ENCODE measurements around the gene GNB3. TPM values are rescaled to one million over a fixed set of nuclear protein-coding genes. Genes with fewer than 3 reads are reported as not detected.
"Not testable (repeated sequence)": the region's sequence is repeated elsewhere in the genome, so short reads cannot be mapped to it uniquely, and the experiment has no call there.

GNB3 gene
- total RNA-seq, 1 donor from 2014 or later: 5.8 TPM

DNA sequence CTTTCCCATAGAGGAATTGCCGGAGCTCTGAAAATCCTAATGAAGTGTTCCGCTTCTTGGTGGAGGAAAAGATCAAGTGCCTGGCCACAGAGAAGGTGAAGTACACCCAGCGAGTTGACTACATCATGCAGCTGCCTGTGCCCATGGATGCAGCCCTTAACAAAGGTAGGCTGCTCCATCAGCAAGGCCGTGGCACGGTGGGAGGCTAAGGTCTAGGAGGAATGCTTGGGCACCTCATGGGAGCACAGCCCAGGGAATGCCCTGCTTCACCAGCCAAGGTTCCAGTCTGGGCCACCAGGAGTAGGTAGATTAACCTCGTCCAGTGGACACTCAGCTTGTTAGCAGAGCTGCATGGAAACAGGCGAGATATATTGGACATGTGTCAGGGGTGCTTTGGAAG is 20.2 kb downstream of the GNB3 start:
- DNase-seq: no peak

DNA sequence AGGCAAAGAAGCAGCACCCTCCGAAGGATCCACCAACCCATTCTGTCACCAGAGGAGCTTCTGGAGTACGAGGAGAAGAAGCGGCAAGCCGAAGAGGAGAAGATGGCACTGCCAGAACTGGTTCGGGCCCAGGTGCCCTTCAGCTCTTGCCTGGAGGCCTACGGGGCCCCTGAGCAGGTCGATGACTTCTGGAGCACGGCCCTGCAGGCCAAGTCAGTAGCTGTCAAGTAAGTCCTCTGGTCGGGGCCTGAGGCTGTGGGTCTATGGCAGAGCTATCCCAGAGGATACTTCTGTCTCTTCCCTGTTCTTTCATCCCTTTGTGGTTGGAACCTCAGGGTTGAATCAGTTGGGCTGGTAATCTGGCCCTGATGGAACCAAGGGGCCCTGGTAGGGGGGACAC is 20.7 kb downstream of the GNB3 start:
- DNase-seq: no peak

DNA sequence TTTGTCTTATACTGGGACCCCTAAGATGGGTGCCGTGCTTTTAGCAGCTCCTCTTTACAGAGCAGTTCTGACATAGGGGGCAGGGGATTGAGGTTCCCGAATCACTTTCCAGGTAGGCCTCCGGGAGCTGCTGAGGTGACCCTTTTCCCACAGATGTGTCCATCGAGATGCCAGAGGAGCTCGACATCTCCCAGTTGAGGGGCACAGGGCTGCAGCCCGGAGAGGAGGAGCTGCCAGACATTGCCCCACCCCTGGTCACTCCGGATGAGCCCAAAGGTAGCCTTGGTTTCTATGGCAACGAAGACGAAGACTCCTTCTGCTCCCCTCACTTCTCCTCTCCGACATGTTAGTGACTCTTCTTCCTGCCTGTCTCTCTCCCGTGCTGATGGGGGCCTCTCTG is 22.3 kb downstream of the GNB3 start:
- DNase-seq: no peak

DNA sequence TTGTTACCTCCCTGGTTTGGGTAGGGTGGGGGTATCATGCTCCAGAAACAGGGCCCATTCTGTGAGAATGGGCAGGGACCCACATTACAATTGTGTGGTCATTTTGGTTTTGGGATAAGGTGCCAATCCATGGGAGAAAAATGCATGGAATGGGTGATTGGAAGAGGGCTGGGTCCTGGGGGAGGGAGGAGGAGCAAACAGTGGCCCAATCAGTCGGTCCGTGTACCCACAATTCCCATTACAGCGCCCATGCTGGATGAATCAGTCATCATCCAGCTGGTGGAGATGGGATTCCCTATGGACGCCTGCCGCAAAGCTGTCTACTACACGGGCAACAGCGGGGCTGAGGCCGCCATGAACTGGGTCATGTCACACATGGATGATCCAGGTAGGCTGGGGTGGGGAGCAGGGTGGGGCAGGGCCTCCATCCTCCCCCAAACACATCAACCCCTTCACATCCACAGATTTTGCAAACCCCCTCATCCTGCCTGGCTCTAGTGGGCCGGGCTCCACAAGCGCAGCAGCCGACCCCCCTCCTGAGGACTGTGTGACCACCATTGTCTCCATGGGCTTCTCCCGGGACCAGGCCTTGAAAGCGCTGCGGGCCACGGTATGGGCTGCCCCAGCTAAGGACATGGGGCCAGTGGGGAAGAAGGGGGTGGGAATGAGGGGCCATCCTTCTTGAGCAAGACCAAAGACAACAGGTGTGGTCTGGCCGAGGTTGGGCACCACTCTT is 23.0 kb downstream of the GNB3 start:
- no peak for DNase-seq

DNA sequence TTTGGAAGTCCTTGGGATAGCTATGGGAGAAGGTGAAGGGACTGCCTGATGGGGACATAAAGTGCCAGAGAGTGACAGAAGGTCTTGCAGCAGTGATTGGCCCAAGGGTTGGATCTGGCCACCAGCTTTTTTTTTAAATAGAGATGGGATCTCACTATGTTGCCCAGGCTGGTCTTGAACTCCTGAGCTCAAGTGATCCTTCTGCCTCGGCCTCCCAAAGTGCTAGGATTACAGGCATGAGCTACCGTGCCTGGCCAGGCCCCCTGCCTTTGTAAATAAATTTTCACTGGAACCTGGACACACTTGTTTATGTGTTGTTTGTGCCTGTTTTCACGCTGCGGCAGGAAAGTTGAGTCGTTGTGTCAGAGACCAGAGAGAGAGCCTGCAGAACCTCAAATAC is 24.6 kb downstream of the GNB3 start:
- not testable (repeated sequence) for DNase-seq

DNA sequence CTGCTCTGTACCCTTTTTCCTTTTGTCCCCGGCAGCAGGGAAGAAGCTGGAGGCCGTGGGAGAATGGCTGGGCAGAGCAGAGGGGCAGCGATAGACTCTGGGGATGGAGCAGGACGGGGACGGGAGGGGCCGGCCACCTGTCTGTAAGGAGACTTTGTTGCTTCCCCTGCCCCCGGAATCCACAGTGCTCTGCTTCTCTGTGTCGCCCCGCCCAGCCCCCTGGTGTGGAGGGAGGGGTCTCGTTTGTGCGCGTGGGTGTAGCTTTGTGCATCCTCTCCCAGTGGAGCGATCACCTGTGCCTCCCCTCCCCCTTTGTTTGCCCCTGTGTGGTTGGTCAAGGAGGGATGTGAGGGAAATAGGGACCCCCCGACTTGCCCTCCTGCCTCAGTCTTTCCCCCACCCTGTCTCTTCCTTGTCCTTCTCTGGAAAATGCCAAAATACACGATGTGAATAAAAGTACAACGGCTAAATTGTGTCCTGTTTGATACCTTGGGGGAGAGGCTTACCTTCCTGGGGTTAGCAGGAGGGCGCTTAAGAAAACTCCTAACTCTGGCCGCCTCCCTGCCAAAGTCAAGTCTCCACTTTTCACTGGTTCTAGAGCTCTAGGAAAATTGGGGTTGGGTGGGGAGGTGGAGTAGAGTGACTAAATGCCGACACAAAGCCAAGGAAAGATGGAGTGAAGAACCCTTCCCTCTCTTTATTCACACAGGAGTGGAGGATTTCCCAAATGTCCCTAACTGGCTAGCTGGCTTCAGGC is 25.6 kb downstream of the GNB3 start:
- DNase-seq: no peak

DNA sequence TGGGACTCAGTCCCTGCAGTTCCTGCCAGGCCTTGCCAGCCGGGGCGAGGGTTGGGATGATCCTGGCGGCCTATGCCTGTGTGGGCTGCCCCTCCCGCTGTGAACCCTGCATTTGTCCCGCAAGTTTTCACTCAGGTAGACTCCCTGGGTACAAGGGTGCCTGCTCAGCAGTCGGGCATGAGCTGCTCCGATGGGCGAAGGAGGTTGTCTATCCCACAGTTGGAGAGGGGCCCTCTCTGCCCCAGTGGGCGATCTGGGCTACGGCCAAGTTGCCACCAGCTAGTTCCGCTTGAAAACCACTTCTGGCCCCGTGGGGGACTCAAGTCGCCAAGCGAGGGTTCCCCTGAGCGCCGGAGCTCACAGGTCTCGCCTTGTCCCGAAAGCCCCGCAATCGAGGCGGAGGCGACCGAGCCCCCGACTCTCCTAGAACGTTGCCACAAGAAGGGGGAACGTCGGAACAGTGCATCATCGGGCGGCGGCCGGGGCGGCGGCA is 26.2 kb downstream of the GNB3 start:
- DNase-seq: no peak

DNA sequence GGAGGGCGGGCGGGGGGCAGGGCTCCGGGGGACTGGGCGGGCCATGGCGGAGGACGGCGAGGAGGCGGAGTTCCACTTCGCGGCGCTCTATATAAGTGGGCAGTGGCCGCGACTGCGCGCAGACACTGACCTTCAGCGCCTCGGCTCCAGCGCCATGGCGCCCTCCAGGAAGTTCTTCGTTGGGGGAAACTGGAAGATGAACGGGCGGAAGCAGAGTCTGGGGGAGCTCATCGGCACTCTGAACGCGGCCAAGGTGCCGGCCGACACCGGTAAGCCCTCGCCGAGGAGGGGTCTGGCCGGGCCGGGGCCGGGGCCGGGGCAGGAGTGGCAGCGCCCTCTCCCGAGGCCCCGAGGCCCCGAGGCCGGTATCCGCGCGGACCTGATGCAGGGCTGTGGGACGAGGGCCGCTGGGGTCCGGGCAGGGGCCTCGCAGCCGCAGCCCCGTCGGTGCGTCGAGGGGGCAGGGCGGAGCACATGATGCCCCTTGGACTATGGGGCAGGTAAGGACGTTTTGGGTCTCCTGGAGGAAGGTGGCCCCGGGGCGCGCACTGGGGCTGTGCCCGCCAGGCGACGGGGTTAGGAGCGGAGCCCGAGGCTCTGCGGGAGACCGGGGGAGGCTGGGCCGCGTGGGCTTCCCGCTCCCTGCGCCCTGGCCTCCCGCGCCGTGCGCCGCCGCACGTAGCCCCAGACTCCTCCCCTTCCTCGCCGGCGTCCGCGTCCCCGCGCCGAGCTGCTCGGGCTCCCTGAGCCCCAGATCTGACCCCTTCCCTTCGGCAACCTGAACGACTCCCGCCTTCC is 26.9 kb downstream of the GNB3 start, which contains the start of gene TPI1:
Gene TPI1 (plus strand): TSS at position 119 of the 798 bp plus-strand sequence. CDS start 36 bp downstream, at position 155.
- peak; percentile 93 for DNase-seq

DNA sequence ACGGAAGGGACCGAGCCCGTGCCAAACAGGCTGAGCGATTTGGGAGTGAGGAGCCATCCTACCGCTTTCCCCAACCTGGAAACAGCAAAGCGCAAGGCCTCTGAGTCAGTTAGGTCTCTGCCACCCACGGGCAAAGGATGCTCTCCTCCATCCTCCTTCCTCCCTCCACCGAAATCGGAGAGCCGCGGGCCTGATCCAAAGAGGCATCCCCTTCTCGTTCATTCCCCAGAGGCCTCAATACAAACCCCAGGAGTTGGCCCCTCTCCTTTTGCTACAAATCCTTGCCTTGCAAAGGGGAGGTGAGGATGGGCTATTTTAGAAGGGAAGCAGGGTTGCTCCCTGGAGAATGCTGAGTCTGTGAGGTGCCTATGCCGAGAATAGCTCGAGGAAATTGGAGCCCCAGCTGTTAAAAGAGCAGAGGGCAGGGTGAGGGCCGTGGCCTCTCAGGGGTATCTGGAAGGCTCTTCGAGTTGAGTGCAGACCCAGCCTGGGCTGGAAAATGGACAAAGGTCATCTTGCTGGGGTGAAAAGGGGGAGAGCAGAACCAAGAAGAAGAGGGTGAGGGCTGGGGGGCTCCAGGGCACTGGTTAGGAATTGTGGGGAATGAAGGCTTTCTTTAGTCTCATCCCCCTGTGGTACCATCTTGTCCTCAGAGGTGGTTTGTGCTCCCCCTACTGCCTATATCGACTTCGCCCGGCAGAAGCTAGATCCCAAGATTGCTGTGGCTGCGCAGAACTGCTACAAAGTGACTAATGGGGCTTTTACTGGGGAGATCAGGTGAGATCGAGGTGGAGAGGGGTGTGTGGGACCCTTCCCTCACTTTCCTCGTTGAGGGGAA is 27.7 kb downstream of the GNB3 start:
- peak; percentile 65 for DNase-seq

DNA sequence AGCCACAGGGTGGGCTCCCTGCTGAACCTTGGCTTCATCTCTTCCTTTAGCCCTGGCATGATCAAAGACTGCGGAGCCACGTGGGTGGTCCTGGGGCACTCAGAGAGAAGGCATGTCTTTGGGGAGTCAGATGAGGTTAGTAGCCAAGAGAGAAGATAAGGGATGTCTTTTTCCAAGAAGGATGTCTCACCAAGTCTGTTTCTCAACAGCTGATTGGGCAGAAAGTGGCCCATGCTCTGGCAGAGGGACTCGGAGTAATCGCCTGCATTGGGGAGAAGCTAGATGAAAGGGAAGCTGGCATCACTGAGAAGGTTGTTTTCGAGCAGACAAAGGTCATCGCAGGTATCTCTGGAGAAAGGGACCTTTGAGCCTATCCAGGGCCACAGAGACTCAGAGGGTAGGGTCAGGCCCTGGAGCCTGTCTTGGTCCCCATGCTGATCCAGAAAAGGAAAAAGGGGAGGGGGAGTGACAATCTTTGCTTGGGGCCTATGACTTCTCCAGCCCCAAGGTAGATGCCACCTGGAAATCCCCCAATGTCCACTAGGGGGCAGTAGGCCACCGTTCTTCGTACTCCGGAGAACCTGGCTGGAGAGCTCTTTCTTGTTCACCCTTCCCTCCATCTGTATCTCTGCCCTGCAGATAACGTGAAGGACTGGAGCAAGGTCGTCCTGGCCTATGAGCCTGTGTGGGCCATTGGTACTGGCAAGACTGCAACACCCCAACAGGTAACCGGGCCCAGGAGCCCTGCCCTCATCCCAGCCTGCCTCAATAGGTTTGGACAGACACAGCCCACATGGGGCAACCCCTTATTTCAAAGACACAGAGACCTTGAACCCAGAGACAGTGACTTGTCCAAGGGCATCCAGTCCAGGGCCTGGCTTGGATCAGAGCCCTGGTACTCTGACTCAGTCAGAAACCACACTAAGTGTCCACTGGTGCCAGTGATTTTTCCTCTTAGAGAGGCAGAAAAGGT is 28.6 kb downstream of the GNB3 start:
- peak; percentile 91 for DNase-seq

DNA sequence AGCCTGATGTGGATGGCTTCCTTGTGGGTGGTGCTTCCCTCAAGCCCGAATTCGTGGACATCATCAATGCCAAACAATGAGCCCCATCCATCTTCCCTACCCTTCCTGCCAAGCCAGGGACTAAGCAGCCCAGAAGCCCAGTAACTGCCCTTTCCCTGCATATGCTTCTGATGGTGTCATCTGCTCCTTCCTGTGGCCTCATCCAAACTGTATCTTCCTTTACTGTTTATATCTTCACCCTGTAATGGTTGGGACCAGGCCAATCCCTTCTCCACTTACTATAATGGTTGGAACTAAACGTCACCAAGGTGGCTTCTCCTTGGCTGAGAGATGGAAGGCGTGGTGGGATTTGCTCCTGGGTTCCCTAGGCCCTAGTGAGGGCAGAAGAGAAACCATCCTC is 29.6 kb downstream of the GNB3 start:
- DNase-seq: not testable (repeated sequence)

DNA sequence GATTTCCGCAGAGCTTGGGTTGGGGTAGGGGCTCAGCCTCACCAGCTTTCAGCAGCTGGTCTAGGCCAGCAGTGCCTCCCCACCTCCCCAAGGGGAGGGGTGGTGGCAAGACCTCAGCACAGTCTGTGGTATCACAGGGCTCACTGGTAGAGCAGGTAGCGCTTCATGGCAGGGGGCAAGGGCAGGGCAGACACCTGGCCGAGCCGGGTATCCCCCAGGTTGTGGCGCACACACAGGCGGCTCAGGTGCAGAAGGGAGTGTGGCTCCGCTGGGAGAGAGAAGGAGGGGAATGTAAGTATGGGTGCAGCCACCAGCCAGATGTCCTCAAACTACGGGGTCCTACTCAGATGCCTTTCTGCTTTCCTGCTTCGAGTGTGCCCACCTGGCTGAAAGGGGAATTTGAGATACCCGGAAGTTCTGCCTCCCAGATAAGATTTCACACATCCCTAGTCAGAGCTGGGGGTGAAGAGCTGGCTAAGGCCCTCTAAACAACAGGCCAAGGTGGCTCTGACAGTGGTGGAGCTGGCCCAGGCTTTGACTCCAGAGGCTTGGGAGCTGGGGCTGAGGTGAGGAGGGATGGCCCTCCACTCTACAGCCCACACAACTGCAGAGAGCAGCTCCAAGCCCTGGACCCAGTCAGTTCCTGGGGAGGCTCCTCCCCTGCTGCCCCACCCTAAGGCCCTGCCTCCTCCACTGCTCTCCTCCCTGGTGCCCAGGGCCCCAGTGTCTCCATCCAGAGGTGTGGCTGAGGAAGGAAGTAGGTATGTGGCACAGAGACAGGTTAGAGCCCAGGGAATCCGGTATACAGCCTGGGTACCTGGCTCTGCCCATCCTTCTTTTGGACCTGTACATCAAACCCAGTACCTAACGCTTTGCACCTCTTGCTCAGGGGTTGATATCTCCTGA is 30.6 kb downstream of the GNB3 start:
- DNase-seq: no peak

DNA sequence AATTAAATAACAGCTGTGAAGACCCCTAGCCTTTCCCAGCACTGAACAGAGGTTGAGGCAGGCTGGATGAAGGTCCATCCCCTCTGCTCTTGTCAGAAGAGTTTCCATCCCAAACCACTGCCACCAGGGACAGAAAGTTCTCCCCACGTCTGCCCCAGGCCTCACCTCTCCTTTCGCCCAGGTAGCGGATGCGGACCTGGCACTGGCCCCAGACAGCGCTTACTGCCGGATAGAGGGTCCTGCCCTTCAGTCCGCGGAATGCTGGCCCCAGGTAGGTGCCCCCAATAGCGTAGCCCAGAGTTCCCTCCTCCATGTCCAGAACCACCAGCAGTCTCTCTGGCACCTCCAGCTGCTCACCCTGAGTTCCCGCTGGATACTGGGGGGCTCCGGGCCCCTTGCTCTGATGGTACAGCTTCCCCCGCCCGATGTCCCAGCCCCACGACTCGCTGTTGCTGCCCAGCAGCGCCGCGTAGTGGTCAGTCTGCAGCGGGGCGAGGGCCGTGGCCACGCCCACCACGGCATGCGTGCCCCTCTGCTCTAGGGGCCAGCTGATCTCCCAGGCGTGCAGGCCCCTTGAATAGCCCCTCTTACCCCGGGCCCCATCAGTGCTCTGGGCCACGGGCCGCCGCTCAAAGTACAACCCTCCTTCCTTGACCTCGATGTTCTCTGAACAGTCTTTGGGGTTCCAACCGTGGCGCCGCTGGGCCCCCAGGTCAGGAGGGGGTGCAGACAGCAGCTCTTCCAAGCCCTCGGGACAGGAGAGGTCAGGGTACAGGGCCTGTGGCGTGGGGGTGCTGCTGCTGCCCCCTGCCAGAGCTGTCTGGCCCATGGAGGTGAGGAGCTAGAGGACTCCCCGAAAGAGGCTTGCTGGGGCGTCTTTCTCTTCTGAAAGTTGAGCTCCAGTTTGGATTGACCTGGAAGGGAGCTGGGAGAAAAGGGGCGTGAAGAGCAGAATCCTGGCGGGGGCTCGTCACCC is 31.6 kb downstream of the GNB3 start:
- peak; percentile 93 for DNase-seq

DNA sequence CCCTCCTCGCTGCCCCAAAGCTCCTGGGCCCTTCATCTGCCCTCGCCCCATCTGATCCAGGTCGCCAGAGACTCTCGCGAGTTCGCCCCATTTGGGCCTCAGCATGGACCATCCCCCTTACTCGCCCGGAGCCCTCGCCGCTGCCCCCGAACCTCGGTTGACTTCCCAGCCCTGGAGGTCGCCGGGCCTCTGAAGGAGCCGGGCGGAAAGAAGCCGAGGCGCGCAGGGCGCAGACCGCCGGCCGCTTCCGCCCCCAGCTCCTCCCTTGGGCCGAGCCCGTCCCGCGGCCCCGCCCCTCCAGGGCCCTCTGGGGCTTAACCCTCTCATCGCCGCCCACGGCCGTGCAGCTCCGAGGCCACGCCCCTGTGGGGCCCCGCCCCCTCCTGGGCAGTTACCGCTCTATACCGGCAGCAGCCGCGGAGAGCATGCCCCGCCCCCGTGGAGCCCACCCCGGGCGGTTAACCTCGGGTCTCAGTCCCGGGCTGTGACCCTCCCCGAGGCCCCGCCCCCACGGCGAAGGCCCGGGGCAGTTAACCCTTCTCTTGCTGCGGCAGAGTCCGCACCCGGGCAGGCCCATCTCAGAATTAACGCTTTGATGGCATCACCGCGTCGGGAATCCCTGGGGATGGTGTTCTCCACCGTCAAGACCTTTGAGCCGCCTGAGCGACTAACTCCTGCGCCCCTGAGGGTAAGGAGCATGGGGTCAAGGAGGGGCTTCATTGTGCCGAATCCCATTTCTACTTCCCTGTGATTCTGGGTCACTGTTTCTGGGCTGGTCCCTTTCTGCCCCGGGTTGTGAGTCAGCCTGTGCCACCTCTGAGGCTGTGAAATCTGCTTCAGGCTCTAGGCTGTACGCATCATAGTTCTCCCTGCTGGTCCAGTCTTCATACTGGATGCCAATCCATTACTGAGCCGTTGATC is 32.6 kb downstream of the GNB3 start, which contains the start of gene SPSB2:
Gene SPSB2 (minus strand): TSS at position 210 of the 921 bp plus-strand sequence. CDS start 402 bp downstream, outside the sequence.
- DNase-seq: peak; percentile 98

DNA sequence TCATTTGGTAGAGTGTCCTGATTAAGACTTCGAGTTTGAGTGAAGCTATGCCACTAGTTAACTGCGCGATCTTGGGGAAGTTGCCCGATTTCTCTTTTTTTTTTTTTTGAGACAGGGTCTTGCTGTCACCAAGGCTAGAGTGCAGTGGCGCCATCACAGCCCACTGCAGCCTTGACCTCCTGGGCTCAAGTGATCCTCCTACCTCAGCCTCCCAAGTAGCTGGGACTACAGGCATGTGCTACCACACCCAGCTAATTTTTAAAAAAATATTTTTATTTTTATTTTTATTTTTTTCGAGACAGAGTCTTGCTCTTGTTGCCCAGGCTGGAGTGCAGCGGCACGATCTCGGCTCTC is 33.3 kb downstream of the GNB3 start:
- not testable (repeated sequence) for DNase-seq

DNA sequence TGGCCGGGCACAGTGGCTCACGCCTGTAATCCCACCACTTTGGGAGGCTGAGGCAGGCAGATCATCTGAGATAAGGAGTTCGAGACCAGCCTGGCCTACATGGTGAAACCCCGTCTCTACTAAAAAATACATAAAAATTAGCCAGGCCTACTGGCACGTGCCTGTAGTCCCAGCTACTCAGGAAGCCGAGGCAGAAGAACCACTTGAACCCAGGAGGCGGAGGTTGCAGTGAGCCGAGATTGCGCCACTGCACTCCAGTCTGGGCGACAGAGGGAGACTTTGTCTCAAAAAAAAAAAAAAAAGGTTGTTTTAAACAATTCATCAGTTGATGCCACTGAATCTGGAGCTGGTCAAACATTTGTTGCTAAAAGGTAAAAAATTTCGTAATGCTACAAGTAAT is 39.1 kb downstream of the GNB3 start:
- DNase-seq: not testable (repeated sequence)

DNA sequence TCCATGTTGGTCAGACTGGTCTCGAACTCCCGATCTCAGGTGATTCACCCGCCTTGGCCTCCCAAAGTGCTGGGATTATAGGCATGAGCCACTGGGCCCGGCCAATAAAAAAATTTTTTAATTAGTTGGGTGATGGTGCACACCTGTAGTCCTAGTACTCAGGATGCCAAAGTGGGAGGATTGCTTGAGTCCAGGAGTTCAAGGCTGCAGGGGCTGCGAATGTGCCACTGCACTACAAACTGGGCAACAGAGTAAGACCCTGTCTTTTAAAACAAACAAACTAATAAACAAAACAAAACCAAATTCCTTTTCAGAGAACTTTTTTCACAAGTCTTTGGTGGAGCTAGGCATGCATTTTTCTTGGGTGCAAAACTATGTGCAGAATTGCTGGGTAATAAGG is 42.5 kb downstream of the GNB3 start:
- DNase-seq: no peak
